ENCODE measurements around the gene SARNP.

The SARNP gene

DNA sequence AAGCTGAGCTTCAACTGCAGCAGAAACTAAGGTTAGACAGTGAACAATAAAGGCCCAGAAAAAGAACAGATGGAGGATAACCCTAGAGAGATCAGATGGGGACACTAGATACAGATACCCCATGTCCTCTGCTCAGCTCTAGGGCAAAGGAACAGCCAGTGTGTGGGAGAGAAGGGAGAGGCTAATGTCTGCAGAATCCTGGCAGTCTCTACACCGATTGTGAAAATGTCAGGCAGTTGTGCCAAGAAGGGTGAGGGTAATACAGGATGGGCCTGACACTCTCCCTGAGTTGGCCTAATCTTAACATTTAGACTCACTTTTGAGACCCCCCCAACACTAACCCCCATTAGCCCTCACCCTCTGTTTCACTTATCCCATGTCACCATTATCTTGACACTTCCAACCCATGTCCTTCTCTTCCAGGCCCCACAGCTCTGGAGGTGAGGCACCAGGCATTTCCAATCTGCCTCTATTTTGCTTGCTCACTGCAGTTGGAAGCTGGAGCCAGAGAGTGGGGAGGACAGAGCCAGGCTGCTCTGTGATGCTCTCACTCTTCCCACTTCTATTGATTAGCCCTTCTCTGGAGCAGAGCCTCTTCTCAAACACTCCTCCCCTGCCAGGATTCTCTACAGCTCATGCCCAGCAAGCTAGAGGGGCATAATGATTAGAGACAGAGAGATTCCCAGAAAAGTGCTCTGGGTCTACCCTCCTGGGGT lies 104.7 kb downstream of the SARNP start:
- no peak for DNase-seq (ENCODE audit: extremely low read depth in 1 of 2, low read depth in 1 of 2)

DNA sequence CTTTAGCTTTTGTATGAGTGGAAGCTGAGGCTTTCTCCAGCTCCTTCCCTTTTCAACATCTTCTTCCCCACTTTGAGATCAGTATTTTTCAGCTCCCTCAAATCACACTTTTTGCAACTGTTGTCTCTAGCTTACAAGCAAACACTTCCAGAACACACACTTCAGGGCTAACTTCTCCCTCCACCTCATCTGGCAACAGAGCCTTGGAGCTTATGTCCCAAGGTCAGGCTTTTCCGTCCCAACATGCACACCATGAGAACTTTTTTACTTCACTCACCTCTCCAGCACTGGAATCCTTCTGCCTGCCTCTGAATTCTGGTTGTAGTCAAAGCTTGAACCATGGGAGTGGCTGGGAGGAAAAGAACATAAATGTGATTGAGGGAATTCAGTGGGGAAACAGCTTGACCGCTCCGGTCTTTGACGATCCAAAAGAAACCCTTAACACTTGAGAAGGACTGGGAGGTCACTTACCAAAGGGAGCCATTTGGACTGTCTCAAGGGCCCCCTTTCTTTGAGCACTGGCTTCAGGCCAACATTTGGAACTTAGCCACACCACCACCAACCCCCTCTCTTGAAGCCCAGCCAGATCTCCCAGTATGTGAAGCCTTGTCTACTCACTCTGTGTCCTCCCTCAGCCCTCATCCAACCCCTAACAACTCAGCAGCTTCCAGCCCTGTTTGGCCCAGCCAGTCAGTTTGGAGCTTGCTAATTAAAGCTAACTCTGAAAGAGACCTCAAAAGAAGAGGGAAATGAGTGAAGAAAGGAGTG lies 105.6 kb downstream of the SARNP start:
- DNase-seq (ENCODE audit: extremely low read depth in 1 of 2, low read depth in 1 of 2) = no peak

DNA sequence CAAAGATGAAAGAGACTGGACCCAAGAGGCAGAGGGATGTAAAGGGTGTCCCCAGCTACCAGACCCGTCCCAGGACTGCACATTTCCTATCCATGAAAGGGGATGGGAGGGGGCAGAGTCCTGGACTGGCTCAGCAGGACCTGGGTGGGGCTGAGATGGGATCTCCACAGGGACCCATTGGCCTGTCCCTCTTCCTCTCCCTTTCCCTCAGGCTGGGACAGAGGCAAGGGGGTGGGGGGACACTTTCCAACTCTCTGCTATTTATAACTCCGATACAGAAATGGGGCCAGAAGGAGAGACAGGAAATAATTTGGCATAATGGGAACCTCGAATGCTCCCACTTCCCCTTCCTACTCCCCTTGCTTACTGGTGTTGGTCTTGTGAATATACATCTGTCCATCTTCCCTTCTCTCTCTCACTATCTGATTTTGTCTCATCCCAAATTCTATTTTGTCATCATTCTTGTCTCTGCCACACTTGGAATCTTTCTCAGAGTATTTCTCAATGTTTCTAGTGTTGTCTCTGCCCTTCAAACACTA lies 108.8 kb downstream of the SARNP start:
- no peak for DNase-seq (ENCODE audit: extremely low read depth in 1 of 2, low read depth in 1 of 2)

DNA sequence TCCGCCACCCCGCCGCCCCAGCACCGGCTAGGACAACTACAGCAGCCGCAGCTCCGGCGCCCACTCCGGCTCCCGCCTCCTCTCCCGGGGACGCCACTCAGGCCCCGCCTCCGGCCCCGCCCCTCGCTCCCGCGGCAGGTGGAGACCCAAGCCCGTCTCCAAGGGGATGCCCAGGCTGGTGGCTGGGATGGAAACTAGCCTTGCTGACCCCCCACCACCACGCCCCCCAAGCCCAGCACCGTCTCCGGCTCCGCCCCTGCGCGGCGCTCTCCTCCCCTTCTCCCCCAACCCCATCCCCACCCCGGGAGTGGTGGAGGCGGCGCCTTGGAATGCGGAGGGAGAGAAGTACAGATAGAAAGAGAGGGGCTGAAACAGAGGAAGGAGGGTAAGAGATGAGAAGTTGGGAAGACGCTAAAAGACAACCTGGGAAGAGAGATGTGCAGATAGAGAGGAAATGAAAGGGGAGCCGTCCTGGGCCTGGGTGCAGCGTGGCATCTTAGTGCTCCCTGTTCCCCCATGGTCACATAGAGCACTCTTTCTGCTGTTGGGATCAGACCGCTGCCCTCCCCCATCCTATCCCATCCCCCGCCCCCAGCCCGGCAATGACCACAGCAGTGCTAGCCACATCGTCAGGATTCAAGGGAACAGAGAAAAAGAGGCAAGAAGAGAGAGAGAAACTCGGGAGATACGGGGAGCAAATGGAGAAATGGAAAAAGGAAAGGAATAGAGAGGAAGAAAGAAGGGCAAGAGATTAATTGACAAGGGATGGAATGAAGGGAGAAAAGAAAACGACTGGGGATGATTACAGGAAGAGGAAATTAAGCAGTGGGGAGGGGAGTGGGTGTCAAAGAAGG lies 109.5 kb downstream of the SARNP start, which contains the start of gene ITGA7:
TSS of gene ITGA7 (minus strand) at position 64 of the 854 bp plus-strand sequence. CDS start 222 bp downstream, outside the sequence.
- DNase-seq (ENCODE audit: extremely low read depth in 1 of 2, low read depth in 1 of 2) = peak; percentile 11 to 49

All from activated CD8-positive, alpha-beta memory T cell treated with anti-CD3 and anti-CD28 coated beads for 1 hour (primary cell).